Thyroid gland (tissue), 4 donors: ENCODE data around the gene CDC42BPG. TPM values are rescaled to one million over a fixed set of nuclear protein-coding genes. Genes with fewer than 3 reads are reported as not detected.
A peak's percentile ranks its signal among the peaks of the same experiment; 100 is the strongest.

ENCODE experiments used
- DNase-seq, 2 donors: peaks; one replicate each; pipeline ENCODE4 v3.0.0-alpha.2; 2019
- H3K27ac ChIP-seq, 3 donors: fragments of 200-600 bp; sonication (generic); 1 replicate in 2 of 3; 2 replicates in 1 of 3; pipeline ENCODE4 v1.5.1; 2016 to 2019; ENCODE audit warnings: mild to moderate bottlenecking in 1 of 3, moderate library complexity in 1 of 3
- H3K27me3 ChIP-seq: fragments of 200-600 bp; sonication (generic); one replicate; pipeline ENCODE4 v1.5.1; 2019
- H3K36me3 ChIP-seq, 2 donors: fragments of 200-600 bp; sonication (generic); one replicate each; pipeline ENCODE4 v1.5.1; 2016 to 2019
- H3K4me1 ChIP-seq, 2 donors: fragments of 200-600 bp; sonication (generic); one replicate each; pipeline ENCODE4 v1.5.1; 2017 to 2019
- H3K4me3 ChIP-seq, 3 donors: fragments of 200-600 bp; sonication (generic); replicated peaks in 1 of 3; 1 replicate in 2 of 3; 2 replicates in 1 of 3; pipeline ENCODE4 v1.5.1; 2016; ENCODE audit warnings: mild to moderate bottlenecking in 1 of 3
- H3K9me3 ChIP-seq: fragments of 200-600 bp; sonication (generic); one replicate; pipeline ENCODE4 v1.5.1; 2017
- CTCF ChIP-seq, 6 experiments: fragments of 200-600 bp in 3 of 6; fragments of 450-650 bp in 3 of 6; sonication (generic) in 3 of 6; IDR thresholded peaks; one replicate each; pipeline ENCODE4 v1.5.1; 2016 to 2019; ENCODE audit warnings: antibody characterized with exemption in 6 of 6, mild to moderate bottlenecking in 2 of 6, inconsistent platforms in 1 of 6, moderate library complexity in 1 of 6
- POLR2A ChIP-seq, 2 donors: fragments of 450-650 bp; IDR thresholded peaks; one replicate each; pipeline ENCODE4 v1.6.1; 2017; ENCODE audit warnings: antibody characterized with exemption in 2 of 2, mild to moderate bottlenecking in 2 of 2, moderate library complexity in 1 of 2
- WGBS, 2 donors: methylation state at CpG; one replicate each; pipeline ENCODE4 v1.1.5; 2017; 5-methylcytosine and 5-hydroxymethylcytosine counted together
- intact Hi-C: fragments of 100-400 bp; cut with DNase I; formaldehyde crosslinking; loops from one replicate; pipeline ENCODE4 v1.15.1; 2023
- total RNA-seq, 4 donors: library from RNA; depleted of rRNA; stranded (reverse); fragments of >200 nt; gene quantifications; one replicate each; pipeline ENCODE4 v1.2.3, GENCODE V29; 2016

The CDC42BPG gene
- total RNA-seq, 4 donors from 2014 or later, result 7.8 to 13.9 (median 10.2) TPM

- H3K27ac ChIP-seq, result no peak overlapping the region
- no peak for DNase-seq
- H3K4me1 ChIP-seq, result peaks cover 41 to 60% of the 10 kb centered on the region in 2 donors
- WGBS, 2 donors, result 44 to 66% methylated on average over 3 of the region's 3 CpGs
- H3K27me3 ChIP-seq, result no peaks in the 10 kb centered on the region
- TF ChIP-seq POLR2A (IDR thresholded peaks at IDR 0.05) (no peak), CTCF (IDR thresholded peaks at IDR 0.05) (no peak)
- intact Hi-C loops, result no loop called here
- no peaks in the 10 kb centered on the region for H3K9me3 ChIP-seq
- no peak overlapping the region for H3K4me3 ChIP-seq
- H3K36me3 ChIP-seq, result peaks cover 11 to 16% of the 10 kb centered on the region in 2 donors
Observed at GRCh38 chr11:64871492-64871891, 27.0 kb upstream of the CDC42BPG start.

GRCh38 chr11:64870893-64871466 lies 26.5 kb upstream of the CDC42BPG start:
- H3K4me3 ChIP-seq, result no peak overlapping the region
- WGBS, 2 donors, result 68 to 75% methylated on average over 13 to 20 of the region's 20 CpGs
- H3K27me3 ChIP-seq, result no peaks in the 10 kb centered on the region
- peak overlapping the region in 2 of 3 donors; percentile 70 for H3K27ac ChIP-seq
- H3K4me1 ChIP-seq, result peaks cover 36 to 58% of the 10 kb centered on the region in 2 donors
- no peak for TF ChIP-seq CTCF (IDR thresholded peaks at IDR 0.05)
- no peak for TF ChIP-seq POLR2A (IDR thresholded peaks at IDR 0.05)
- H3K36me3 ChIP-seq, result peaks cover 11 to 16% of the 10 kb centered on the region in 2 donors
- intact Hi-C loops, result no loop called here
- no peaks in the 10 kb centered on the region for H3K9me3 ChIP-seq
- no peak for DNase-seq

GRCh38 chr11:64870176-64870892 lies 25.9 kb upstream of the CDC42BPG start:
- 73 to 79% methylated on average over 4 to 18 of the region's 19 CpGs for WGBS, 2 donors

DNA sequence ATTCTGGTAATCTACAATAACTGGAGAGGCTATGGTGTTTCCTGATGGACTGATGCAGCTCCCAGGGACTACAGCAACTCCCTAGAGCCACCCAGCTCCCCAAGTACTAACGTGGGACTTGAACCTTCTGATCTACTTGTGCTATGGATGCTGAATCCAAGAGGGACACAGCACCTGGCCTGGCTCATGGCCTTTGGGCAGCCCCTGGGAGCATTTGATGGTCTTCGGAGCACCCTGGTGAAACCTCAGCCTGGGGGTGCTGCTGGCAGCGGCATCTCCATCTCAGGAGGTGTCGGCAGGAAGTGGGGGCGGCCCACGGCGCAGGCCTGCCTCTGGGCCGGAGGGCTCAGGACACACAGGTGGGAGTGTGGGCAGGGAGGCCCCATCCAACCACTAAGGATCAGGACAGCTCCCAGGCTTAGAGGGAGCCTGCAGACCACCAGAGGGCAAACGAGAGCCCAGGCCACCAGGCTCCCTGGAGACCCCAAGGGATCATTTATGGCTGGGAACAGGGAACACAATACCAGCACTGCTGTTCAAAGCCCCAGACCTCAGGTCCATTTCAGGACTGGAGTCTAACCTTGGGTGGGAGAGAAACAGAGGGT lies 25.2 kb upstream of the CDC42BPG start:
- Histone ChIP-seq H3K9me3 (no peaks in the 10 kb centered on the region), H3K4me1 (peaks cover 33 to 58% of the 10 kb centered on the region in 2 donors), H3K27me3 (no peaks in the 10 kb centered on the region), H3K4me3 (no peak overlapping the region), H3K27ac (peak overlapping the region; percentile 36 to 70 (median 70)), H3K36me3 (peaks cover 11 to 16% of the 10 kb centered on the region in 2 donors)
- intact Hi-C loops, result no loop called here
- TF ChIP-seq CTCF (IDR thresholded peaks at IDR 0.05) (no peak), POLR2A (IDR thresholded peaks at IDR 0.05) (no peak)
- no peak for DNase-seq
- 67 to 80% methylated on average over 8 of the region's 9 CpGs for WGBS, 2 donors

More at GRCh38 chr11:64870176-64870892, 25.9 kb upstream of the CDC42BPG start:
- Histone ChIP-seq H3K4me3 (no peak overlapping the region), H3K4me1 (peaks cover 32 to 58% of the 10 kb centered on the region in 2 donors), H3K36me3 (peaks cover 11 to 16% of the 10 kb centered on the region in 2 donors), H3K9me3 (no peaks in the 10 kb centered on the region), H3K27ac (peak overlapping the region; percentile 36 to 70 (median 70)), H3K27me3 (no peaks in the 10 kb centered on the region)
- TF ChIP-seq POLR2A (IDR thresholded peaks at IDR 0.05) (no peak), CTCF (IDR thresholded peaks at IDR 0.05) (no peak)
- intact Hi-C loops, result no loop called here
- peak in 1 of 2 donors; percentile 17 for DNase-seq
